SKM-1 treated with dmso at 0.1 percent for 144 hours (cell line): ENCODE data around the gene ACTN1.

Experiments used
- DNase-seq: peaks from one replicate; lab custom pipeline; 2025; ENCODE audit not compliant: unreplicated experiment; lab: John Stamatoyannopoulos, UW

The ACTN1 gene

GRCh38 chr14:68836082-68836481, 143.0 kb downstream of the ACTN1 start:
- DNase-seq: no peak

- DNase-seq: no peak
These were observed 144.3 kb downstream of the ACTN1 start for GRCh38 chr14:68834816-68835215.

GRCh38 chr14:68828698-68829097, 150.4 kb downstream of the ACTN1 start:
- no peak for DNase-seq

- no peak for DNase-seq
These were observed 153.4 kb downstream of the ACTN1 start for GRCh38 chr14:68825729-68826128.

GRCh38 chr14:68824517-68825347, 154.4 kb downstream of the ACTN1 start:
- DNase-seq: no peak

- no peak for DNase-seq
These were observed 154.9 kb downstream of the ACTN1 start for GRCh38 chr14:68824207-68824516.
